PC-9 (cell line): ENCODE measurements around the gene COX4I1. TPM values are rescaled to one million over a fixed set of nuclear protein-coding genes. Genes with fewer than 3 reads are reported as not detected.

ENCODE experiments used
- BruUV-seq: library from RNA; stranded (reverse); fragments of 400-500 nt; replicated peaks from 2 replicates; lab custom pipeline; 2021; lab: Mats Ljungman, UMichigan
- CTCF ChIA-PET: fragments of 300-600 bp; sonication (Branson Sonifier 250); formaldehyde crosslinking; loops from one replicate; lab custom pipeline; 2022; ENCODE audit warnings: antibody characterized with exemption; lab: Charles Lee
- POLR2A ChIA-PET: fragments of 300-600 bp; sonication (Branson Sonifier 250); formaldehyde crosslinking; loops from one replicate; lab custom pipeline; 2022; ENCODE audit warnings: antibody characterized with exemption; ENCODE audit not compliant: unreplicated experiment; lab: Charles Lee
- DNase-seq, 2 experiments: peaks; one replicate each; pipeline versions ENCODE4 v3.0.0 to v3.0.0-alpha.2; 2015 to 2022; ENCODE audit warnings: mixed read lengths in 1 of 2
- H2AFZ ChIP-seq: fragments of 200-600 bp; sonication (generic); 2 replicates; pipeline ENCODE4 v1.8.1; 2017; ENCODE audit warnings: antibody characterized with exemption
- H3F3A ChIP-seq: fragments of 200-600 bp; sonication (generic); 2 replicates; pipeline ENCODE4 v1.8.1; 2017; ENCODE audit warnings: antibody characterized with exemption, mild to moderate bottlenecking, low read depth; ENCODE audit not compliant: insufficient read depth
- H3K27ac ChIP-seq: fragments of 200-600 bp; sonication (generic); 2 replicates; pipeline ENCODE4 v1.6.1; 2016; ENCODE audit warnings: mixed run types
- H3K27me3 ChIP-seq: fragments of 200-600 bp; sonication (generic); 2 replicates; pipeline ENCODE4 v1.6.1; 2016; ENCODE audit warnings: low read depth, mixed run types; ENCODE audit not compliant: insufficient read depth
- H3K36me3 ChIP-seq: fragments of 200-600 bp; sonication (generic); 2 replicates; pipeline ENCODE4 v1.6.1; 2016; ENCODE audit warnings: low read depth, mixed run types
- H3K4me1 ChIP-seq: fragments of 200-600 bp; sonication (generic); replicated peaks from 2 replicates; pipeline ENCODE4 v1.6.1; 2016; ENCODE audit warnings: mixed run types; ENCODE audit not compliant: insufficient read depth
- H3K4me2 ChIP-seq: fragments of 200-600 bp; sonication (generic); 2 replicates; pipeline ENCODE4 v1.6.1; 2017; ENCODE audit warnings: mixed run types
- H3K4me3 ChIP-seq: fragments of 200-600 bp; sonication (generic); 2 replicates; pipeline ENCODE4 v1.6.1; 2016; ENCODE audit warnings: mixed run types
- H3K79me2 ChIP-seq: fragments of 200-600 bp; sonication (generic); 2 replicates; pipeline ENCODE4 v1.6.1; 2017; ENCODE audit warnings: low read depth, mixed run types
- H3K9me2 ChIP-seq: fragments of 200-600 bp; sonication (generic); 2 replicates; pipeline ENCODE4 v1.8.1; 2017; ENCODE audit warnings: mild to moderate bottlenecking; ENCODE audit not compliant: insufficient read depth
- H3K9me3 ChIP-seq: fragments of 200-600 bp; sonication (generic); 2 replicates; pipeline ENCODE4 v1.8.1; 2016; ENCODE audit warnings: low read depth; ENCODE audit not compliant: insufficient read depth
- H4K20me1 ChIP-seq: fragments of 200-600 bp; sonication (generic); 2 replicates; pipeline ENCODE4 v1.8.1; 2017; ENCODE audit not compliant: insufficient read depth
- EZH2 ChIP-seq: fragments of 200-600 bp; sonication (generic); IDR thresholded peaks from 2 replicates; pipeline ENCODE4 v1.8.0; 2017; ENCODE audit warnings: antibody characterized with exemption, low read depth
- intact Hi-C: fragments of 100-400 bp; cut with micrococcal nuclease; formaldehyde crosslinking; loops from one replicate; pipeline ENCODE4 v1.10.0; 2022; ENCODE audit not compliant: unreplicated experiment
- total RNA-seq: library from RNA; stranded (reverse); gene quantifications from 2 replicates; pipeline ENCODE4 v1.2.3, GENCODE V29; 2021
- TF ChIP-seq, protein P1 (sequence below): fragments of 200-600 bp; sonication (generic); conservative IDR thresholded peaks from 2 replicates; pipeline ENCODE4 v1.6.1; 2017; ENCODE audit warnings: mixed run types, antibody characterized with exemption, mild to moderate bottlenecking, moderate library complexity

The COX4I1 gene
- total RNA-seq, 1 experiment from 2014 or later, result 468 TPM

DNA sequence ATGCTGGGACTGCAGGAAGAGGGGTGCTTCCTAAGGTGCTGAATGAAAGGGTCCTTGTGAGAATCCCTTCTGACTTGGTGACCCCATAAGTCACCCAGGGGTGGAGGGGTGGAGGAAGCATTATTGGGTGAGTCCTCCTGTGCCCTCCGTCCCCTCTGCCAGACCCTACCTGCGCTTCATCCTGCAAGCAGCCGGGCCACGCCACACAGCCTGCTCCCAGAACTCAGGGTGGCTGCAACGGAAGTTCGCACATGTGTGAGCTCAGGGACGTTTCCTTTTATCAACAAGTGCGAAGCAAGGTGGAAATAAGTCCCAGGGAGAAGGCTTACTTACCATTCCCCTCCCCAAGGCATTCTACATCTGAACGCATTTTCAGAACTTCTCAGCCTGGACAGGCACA is 40.9 kb downstream of the COX4I1 start:
- no peaks in the 10 kb centered on the region for H3K9me3 ChIP-seq
- BruUV-seq, result no TSS peak
- H3K27ac ChIP-seq, result no peak overlapping the region
- no peak for DNase-seq
- H4K20me1 ChIP-seq, result 0 out of 2 replicates have a peak, but pooled peaks cover 3% of the 10 kb centered on the region
- H3K4me2 ChIP-seq, result no peak overlapping the region
- H3K27me3 ChIP-seq, result peaks cover 100% of the 10 kb centered on the region
- ChIA-PET CTCF (no interaction called here), POLR2A (no interaction called here)
- no peaks in the 10 kb centered on the region for H3K36me3 ChIP-seq
- H2AFZ ChIP-seq, result no peak overlapping the region
- no peaks in the 10 kb centered on the region for H3K9me2 ChIP-seq
- intact Hi-C loops, result no loop called here
- H3K4me1 ChIP-seq, result no peaks in the 10 kb centered on the region
- H3F3A ChIP-seq, result no peaks in the 10 kb centered on the region
- no peaks in the 10 kb centered on the region for H3K79me2 ChIP-seq
- TF ChIP-seq EZH2, result no peak
- TF ChIP-seq, protein P1, sequence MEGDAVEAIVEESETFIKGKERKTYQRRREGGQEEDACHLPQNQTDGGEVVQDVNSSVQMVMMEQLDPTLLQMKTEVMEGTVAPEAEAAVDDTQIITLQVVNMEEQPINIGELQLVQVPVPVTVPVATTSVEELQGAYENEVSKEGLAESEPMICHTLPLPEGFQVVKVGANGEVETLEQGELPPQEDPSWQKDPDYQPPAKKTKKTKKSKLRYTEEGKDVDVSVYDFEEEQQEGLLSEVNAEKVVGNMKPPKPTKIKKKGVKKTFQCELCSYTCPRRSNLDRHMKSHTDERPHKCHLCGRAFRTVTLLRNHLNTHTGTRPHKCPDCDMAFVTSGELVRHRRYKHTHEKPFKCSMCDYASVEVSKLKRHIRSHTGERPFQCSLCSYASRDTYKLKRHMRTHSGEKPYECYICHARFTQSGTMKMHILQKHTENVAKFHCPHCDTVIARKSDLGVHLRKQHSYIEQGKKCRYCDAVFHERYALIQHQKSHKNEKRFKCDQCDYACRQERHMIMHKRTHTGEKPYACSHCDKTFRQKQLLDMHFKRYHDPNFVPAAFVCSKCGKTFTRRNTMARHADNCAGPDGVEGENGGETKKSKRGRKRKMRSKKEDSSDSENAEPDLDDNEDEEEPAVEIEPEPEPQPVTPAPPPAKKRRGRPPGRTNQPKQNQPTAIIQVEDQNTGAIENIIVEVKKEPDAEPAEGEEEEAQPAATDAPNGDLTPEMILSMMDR, result no peak
- H3K4me3 ChIP-seq, result no peak overlapping the region

- peaks cover 97% of the 10 kb centered on the region for H3K27me3 ChIP-seq
- intact Hi-C loops, result no loop called here
- no peak for DNase-seq
These were observed 41.3 kb downstream of the COX4I1 start for GRCh38 chr16:85840801-85841200.

DNA sequence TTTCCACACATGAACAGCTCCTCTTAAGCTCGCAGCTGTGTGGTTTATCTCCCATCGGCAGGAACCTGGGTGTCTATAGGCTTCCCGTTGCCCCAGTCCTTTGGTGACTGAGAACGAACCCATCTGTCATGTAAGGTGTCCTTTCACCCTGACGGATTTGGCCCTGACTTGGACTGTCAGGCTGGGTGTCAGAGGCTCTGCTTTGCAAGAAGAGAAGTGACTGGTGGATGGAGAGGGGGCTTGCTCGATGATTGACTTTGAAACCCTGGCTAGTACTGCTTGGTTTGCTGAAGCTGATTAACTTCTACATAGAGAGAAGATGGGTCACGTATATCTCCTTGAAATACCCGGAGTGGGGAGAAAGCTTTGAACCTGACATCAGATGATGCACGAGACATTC is 42.9 kb downstream of the COX4I1 start:
- Histone ChIP-seq H3K27ac (no peak overlapping the region), H3K9me3 (no peaks in the 10 kb centered on the region), H3K9me2 (no peaks in the 10 kb centered on the region), H4K20me1 (0 out of 2 replicates have a peak, but pooled peaks cover 3% of the 10 kb centered on the region), H3F3A (no peaks in the 10 kb centered on the region), H3K4me2 (no peak overlapping the region), H2AFZ (no peak overlapping the region), H3K27me3 (peaks cover 97% of the 10 kb centered on the region), H3K79me2 (no peaks in the 10 kb centered on the region), H3K36me3 (no peaks in the 10 kb centered on the region), H3K4me1 (no peaks in the 10 kb centered on the region), H3K4me3 (no peak overlapping the region)
- ChIA-PET POLR2A (no interaction called here), CTCF (no interaction called here)
- no peak for DNase-seq
- no TSS peak for BruUV-seq
- TF ChIP-seq, protein P1, result no peak
- no peak for TF ChIP-seq EZH2
- intact Hi-C loops, result no loop called here

More at GRCh38 chr16:85840801-85841200, 41.3 kb downstream of the COX4I1 start:
- Histone ChIP-seq H3K9me3 (no peaks in the 10 kb centered on the region), H3K9me2 (no peaks in the 10 kb centered on the region), H3K4me2 (no peak overlapping the region), H4K20me1 (0 out of 2 replicates have a peak, but pooled peaks cover 3% of the 10 kb centered on the region), H3K4me1 (no peaks in the 10 kb centered on the region), H3K36me3 (no peaks in the 10 kb centered on the region), H3K4me3 (no peak overlapping the region), H3F3A (no peaks in the 10 kb centered on the region), H3K79me2 (no peaks in the 10 kb centered on the region), H2AFZ (no peak overlapping the region), H3K27ac (no peak overlapping the region)
- POLR2A ChIA-PET, result no interaction called here
- TF ChIP-seq, protein P1, result no peak
- no peak for TF ChIP-seq EZH2
- no TSS peak for BruUV-seq
- CTCF ChIA-PET, result no interaction called here
